HG03469 (cell line): ENCODE results near the gene SNAPC4.

Source experiments
- ATAC-seq: cut with Tn5 transposase; IDR thresholded peaks from one replicate; pipeline ENCODE4 v1.9.1; 2021; ENCODE audit warnings: mild to moderate bottlenecking, moderate library complexity, moderate number of reproducible peaks; ENCODE audit not compliant: unreplicated experiment

The SNAPC4 gene

GRCh38 chr9:136400038-136400834, at the start of gene SNAPC4:
SNAPC4 (minus strand) TSS chr9:136400170; CDS start chr9:136398428, 1,742 bp downstream.
- peak; percentile 41 for ATAC-seq

- ATAC-seq = no peak
Measured at GRCh38 chr9:136448655-136449054, 48.7 kb upstream of the SNAPC4 start.

- no peak for ATAC-seq
Measured at GRCh38 chr9:136447173-136447778, 47.3 kb upstream of the SNAPC4 start.

GRCh38 chr9:136445799-136446198, 45.8 kb upstream of the SNAPC4 start:
- ATAC-seq = no peak

- no peak for ATAC-seq
Measured at GRCh38 chr9:136444102-136444501, 44.1 kb upstream of the SNAPC4 start.

GRCh38 chr9:136443687-136444086, 43.7 kb upstream of the SNAPC4 start:
- ATAC-seq = no peak

GRCh38 chr9:136443087-136443486, 43.1 kb upstream of the SNAPC4 start:
- ATAC-seq = no peak

- no peak for ATAC-seq
Measured at GRCh38 chr9:136442265-136442664, 42.3 kb upstream of the SNAPC4 start.

GRCh38 chr9:136441681-136442245, 41.8 kb upstream of the SNAPC4 start:
- ATAC-seq = no peak

GRCh38 chr9:136441191-136441680, 41.3 kb upstream of the SNAPC4 start:
- no peak for ATAC-seq

- ATAC-seq = peak; percentile 26
Measured at GRCh38 chr9:136439481-136440408, 39.8 kb upstream of the SNAPC4 start, which contains the start of gene INPP5E. INPP5E (minus strand) TSS chr9:136439845; CDS start chr9:136439419, 426 bp downstream.

- ATAC-seq = peak; percentile 27
Measured at GRCh38 chr9:136438548-136439480, 38.8 kb upstream of the SNAPC4 start.

- ATAC-seq = no peak
Measured at GRCh38 chr9:136437839-136438547, 38.0 kb upstream of the SNAPC4 start.

GRCh38 chr9:136437430-136437829, 37.5 kb upstream of the SNAPC4 start:
- ATAC-seq = no peak

GRCh38 chr9:136436055-136436634, 36.2 kb upstream of the SNAPC4 start:
- no peak for ATAC-seq

- ATAC-seq = no peak
Measured at GRCh38 chr9:136434580-136435169, 34.7 kb upstream of the SNAPC4 start.

GRCh38 chr9:136433849-136434579, 34.0 kb upstream of the SNAPC4 start:
- ATAC-seq = no peak
